ENCODE data around the gene MLLT3. TPM values are rescaled to one million over a fixed set of nuclear protein-coding genes. Genes with fewer than 3 reads are reported as not detected.

Gene MLLT3
- total RNA-seq, 1 experiment from 2014 or later: 24.4 TPM

- DNase-seq: peak in 1 of 2 experiments; percentile 24
- Mint-ChIP-seq H3K27ac (ENCODE audit: unreplicated experiment) (peak overlapping the region; percentile 78), H3K9me3 (ENCODE audit: unreplicated experiment) (no peaks in the 10 kb centered on the region), H3K27me3 (ENCODE audit: insufficient read depth, unreplicated experiment) (no peaks in the 10 kb centered on the region), H3K4me1 (ENCODE audit: low read depth, unreplicated experiment) (peaks cover 11% of the 10 kb centered on the region), H3K36me3 (ENCODE audit: insufficient read depth, unreplicated experiment) (peaks cover 8% of the 10 kb centered on the region), H3K4me3 (ENCODE audit: unreplicated experiment) (peak overlapping the region; percentile 51)
- H3K4me1 ChIP-seq: peaks cover 20% of the 10 kb centered on the region
- H3K27me3 ChIP-seq (replicated peaks; ENCODE audit: control insufficient read depth, insufficient read depth, low read length): no peaks in the 10 kb centered on the region
- no peaks in the 10 kb centered on the region for H3K36me3 ChIP-seq (ENCODE audit: control insufficient read depth, insufficient read depth, low read length)
- TF ChIP-seq CTCF (IDR thresholded peaks at IDR 0.05; ENCODE audit: insufficient read depth in 1 of 2, low read depth in 1 of 2, low read length in 1 of 2, severe bottlenecking in 1 of 2, unreplicated experiment in 1 of 2): no peak
- BruUV-seq (replicated peaks): no TSS peak
- ChIA-PET CTCF (interaction anchor here (1.0 to 1.1 kb wide), 5 partner anchors 121 to 584 kb away, joined by 3 to 8 read pairs (median 5); partner anchors contain the start of genes FOCAD and MLLT3), POLR2A (no interaction called here)
- H3K9me3 ChIP-seq: no peaks in the 10 kb centered on the region
- H3K4me3 ChIP-seq (ENCODE audit: low read depth, low read length): no peak overlapping the region
- intact Hi-C loops (cut with micrococcal nuclease; ENCODE audit: unreplicated experiment): loop anchor here (2.0 to 10.0 kb wide), 4 partner anchors 122 to 428 kb away; partner anchors contain the start of gene FOCAD
Observed at GRCh38 chr9:20357037-20357432, 265.3 kb downstream of the MLLT3 start.

GRCh38 chr9:20356403-20357036 lies 265.8 kb downstream of the MLLT3 start:
- no peak overlapping the region; the same call in 1 of the 2 replicates for H3K4me3 ChIP-seq (ENCODE audit: low read depth, low read length)
- H3K4me1 ChIP-seq: peaks cover 20% of the 10 kb centered on the region
- intact Hi-C loops (cut with micrococcal nuclease; ENCODE audit: unreplicated experiment): loop anchor here (1.0 to 10.0 kb wide), 9 partner anchors 51 to 755 kb away; partner anchors contain the start of genes FOCAD and MLLT3
- Mint-ChIP-seq H3K36me3 (ENCODE audit: insufficient read depth, unreplicated experiment) (peaks cover 8% of the 10 kb centered on the region), H3K9me3 (ENCODE audit: unreplicated experiment) (no peaks in the 10 kb centered on the region), H3K27me3 (ENCODE audit: insufficient read depth, unreplicated experiment) (no peaks in the 10 kb centered on the region), H3K4me1 (ENCODE audit: low read depth, unreplicated experiment) (peaks cover 11% of the 10 kb centered on the region), H3K4me3 (ENCODE audit: unreplicated experiment) (peak overlapping the region; percentile 51), H3K27ac (ENCODE audit: unreplicated experiment) (peak overlapping the region; percentile 78)
- H3K36me3 ChIP-seq (ENCODE audit: control insufficient read depth, insufficient read depth, low read length): no peaks in the 10 kb centered on the region
- ChIA-PET CTCF (interaction anchor here (1.0 to 1.1 kb wide), 5 partner anchors 122 to 584 kb away, joined by 3 to 8 read pairs (median 5); partner anchors contain the start of genes FOCAD and MLLT3), POLR2A (no interaction called here)
- no peaks in the 10 kb centered on the region for H3K9me3 ChIP-seq
- TF ChIP-seq CTCF (IDR thresholded peaks at IDR 0.05; ENCODE audit: insufficient read depth in 1 of 2, low read depth in 1 of 2, low read length in 1 of 2, severe bottlenecking in 1 of 2, unreplicated experiment in 1 of 2): peak; percentile 53 to 71
- no TSS peak for BruUV-seq (replicated peaks)
- H3K27me3 ChIP-seq (replicated peaks; ENCODE audit: control insufficient read depth, insufficient read depth, low read length): no peaks in the 10 kb centered on the region
- peak; percentile 65 to 71 for DNase-seq

GRCh38 chr9:20355022-20355421 lies 267.3 kb downstream of the MLLT3 start:
- Mint-ChIP-seq H3K4me3 (ENCODE audit: unreplicated experiment) (no peak overlapping the region), H3K9me3 (ENCODE audit: unreplicated experiment) (no peaks in the 10 kb centered on the region), H3K27ac (ENCODE audit: unreplicated experiment) (no peak overlapping the region), H3K27me3 (ENCODE audit: insufficient read depth, unreplicated experiment) (no peaks in the 10 kb centered on the region), H3K36me3 (ENCODE audit: insufficient read depth, unreplicated experiment) (peaks cover 14% of the 10 kb centered on the region), H3K4me1 (ENCODE audit: low read depth, unreplicated experiment) (peaks cover 11% of the 10 kb centered on the region)
- ChIA-PET POLR2A (interaction anchor here (0.6 kb wide), 1 partner anchor 166 kb away, joined by 3 read pairs; no protein-coding TSS in a partner anchor), CTCF (no interaction called here)
- DNase-seq: no peak
- no TSS peak for BruUV-seq (replicated peaks)
- no peak for TF ChIP-seq CTCF (IDR thresholded peaks at IDR 0.05; ENCODE audit: insufficient read depth in 1 of 2, low read depth in 1 of 2, low read length in 1 of 2, severe bottlenecking in 1 of 2, unreplicated experiment in 1 of 2)
- Histone ChIP-seq H3K9me3 (no peaks in the 10 kb centered on the region), H3K4me3 (ENCODE audit: low read depth, low read length) (no peak overlapping the region), H3K4me1 (peaks cover 20% of the 10 kb centered on the region), H3K36me3 (ENCODE audit: control insufficient read depth, insufficient read depth, low read length) (no peaks in the 10 kb centered on the region), H3K27me3 (replicated peaks; ENCODE audit: control insufficient read depth, insufficient read depth, low read length) (no peaks in the 10 kb centered on the region)
- intact Hi-C loops (cut with micrococcal nuclease; ENCODE audit: unreplicated experiment): loop anchor here (5.0 to 10.0 kb wide), 2 partner anchors 208 to 430 kb away; no protein-coding TSS in a partner anchor

Measured in Caco-2 (cell line).